HepG2 (cell line): ENCODE data around the gene HSPA5. TPM values are rescaled to one million over a fixed set of nuclear protein-coding genes. Genes with fewer than 3 reads are reported as not detected.
A peak's percentile ranks its signal among the peaks of the same experiment; 100 is the strongest.

Source experiments
- ATAD3A ChIP-seq: sonication (generic); formaldehyde crosslinking; IDR thresholded peaks from 2 replicates; pipeline ENCODE4 v1.4.0; 2020; ENCODE audit warnings: missing genetic modification reagents
- ATF7-NPFF ChIP-seq: sonication (generic); formaldehyde crosslinking; IDR thresholded peaks from 2 replicates; pipeline ENCODE4 v1.8.1; 2023; ENCODE audit warnings: mild to moderate bottlenecking, low read depth, missing genetic modification reagents, moderate library complexity
- ATRX ChIP-seq: sonication (generic); formaldehyde crosslinking; IDR thresholded peaks from 2 replicates; pipeline ENCODE4 v1.4.0; 2020; ENCODE audit warnings: missing genetic modification reagents, borderline replicate concordance
- BCL3 ChIP-seq: sonication (generic); formaldehyde crosslinking; IDR thresholded peaks from 2 replicates; pipeline ENCODE4 v1.5.1; 2020; ENCODE audit warnings: mild to moderate bottlenecking, missing genetic modification reagents, moderate library complexity
- CAMTA2 ChIP-seq: sonication (generic); formaldehyde crosslinking; IDR thresholded peaks from 2 replicates; pipeline ENCODE4 v1.4.0; 2020; ENCODE audit warnings: mild to moderate bottlenecking, missing genetic modification reagents, borderline replicate concordance
- CENPX ChIP-seq: sonication (generic); formaldehyde crosslinking; IDR thresholded peaks from 2 replicates; pipeline ENCODE4 v1.9.0; 2021; ENCODE audit warnings: mild to moderate bottlenecking, missing genetic modification reagents, moderate library complexity
- EEA1 ChIP-seq: sonication (generic); formaldehyde crosslinking; IDR thresholded peaks from 2 replicates; pipeline ENCODE4 v1.5.1; 2020; ENCODE audit warnings: mild to moderate bottlenecking, missing genetic modification reagents, borderline replicate concordance
- KLF6 ChIP-seq: IDR thresholded peaks from 2 replicates; pipeline ENCODE4 v1.8.0; 2016; ENCODE audit warnings: missing biosample characterization, missing genetic modification reagents
- KLF9 ChIP-seq: IDR thresholded peaks from 2 replicates; pipeline ENCODE4 v1.6.1; 2016; ENCODE audit warnings: low read depth
- MLX ChIP-seq: IDR thresholded peaks from 2 replicates; pipeline ENCODE4 v1.6.1; 2016
- MYNN ChIP-seq: sonication (generic); formaldehyde crosslinking; IDR thresholded peaks from 2 replicates; pipeline ENCODE4 v1.4.0; 2020; ENCODE audit warnings: mild to moderate bottlenecking, low read depth, missing genetic modification reagents
- NBN ChIP-seq: fragments of 450-650 bp; conservative IDR thresholded peaks from 2 replicates; pipeline ENCODE4 v1.6.1; 2017
- RXRB ChIP-seq: IDR thresholded peaks from 2 replicates; pipeline ENCODE4 v1.6.1; 2016; ENCODE audit warnings: borderline replicate concordance, missing genetic modification reagents, missing compliant biosample characterization
- SALL2 ChIP-seq: sonication (generic); formaldehyde crosslinking; IDR thresholded peaks from 2 replicates; pipeline ENCODE4 v1.8.1; 2023; ENCODE audit warnings: mild to moderate bottlenecking, missing genetic modification reagents, inconsistent platforms
- SP2 ChIP-seq: sonication (generic); formaldehyde crosslinking; IDR thresholded peaks from 2 replicates; pipeline ENCODE4 v1.5.1; 2020; ENCODE audit warnings: mild to moderate bottlenecking, missing genetic modification reagents
- SUZ12 ChIP-seq: fragments of 150-350 bp; IDR thresholded peaks from 2 replicates; pipeline ENCODE4 v1.6.1; 2014; ENCODE audit warnings: low read depth, low read length
- ZBTB26 ChIP-seq: IDR thresholded peaks from 2 replicates; pipeline ENCODE4 v1.6.1; 2016; ENCODE audit warnings: missing compliant biosample characterization, missing genetic modification reagents, borderline replicate concordance
- ZMYM4 ChIP-seq: sonication (generic); formaldehyde crosslinking; IDR thresholded peaks from 2 replicates; pipeline ENCODE4 v1.8.1; 2023; ENCODE audit warnings: mild to moderate bottlenecking, missing genetic modification reagents
- ZNF281 ChIP-seq: sonication (generic); formaldehyde crosslinking; IDR thresholded peaks from 2 replicates; pipeline ENCODE4 v1.4.0; 2020; ENCODE audit warnings: missing genetic modification reagents, borderline replicate concordance
- ZNF556 ChIP-seq: sonication (generic); formaldehyde crosslinking; IDR thresholded peaks from 2 replicates; pipeline ENCODE4 v1.4.0; 2020; ENCODE audit warnings: mild to moderate bottlenecking, missing genetic modification reagents, borderline replicate concordance
- ZNF563 ChIP-seq: sonication (generic); formaldehyde crosslinking; IDR thresholded peaks from 2 replicates; pipeline ENCODE4 v1.8.0; 2022; ENCODE audit warnings: mild to moderate bottlenecking, moderate library complexity, missing genetic modification reagents
- ZNF703 ChIP-seq: sonication (generic); formaldehyde crosslinking; IDR thresholded peaks from 2 replicates; pipeline ENCODE4 v1.5.1; 2020; ENCODE audit warnings: missing genetic modification reagents, mild to moderate bottlenecking, moderate library complexity, borderline replicate concordance
- ZNF709 ChIP-seq: sonication (generic); formaldehyde crosslinking; IDR thresholded peaks from 2 replicates; pipeline ENCODE4 v1.5.0; 2020; ENCODE audit warnings: mild to moderate bottlenecking, missing genetic modification reagents
- ZNF768 ChIP-seq: sonication (generic); formaldehyde crosslinking; IDR thresholded peaks from 2 replicates; pipeline ENCODE4 v1.4.0; 2020; ENCODE audit warnings: missing genetic modification reagents
- ZNF777 ChIP-seq: sonication (generic); formaldehyde crosslinking; IDR thresholded peaks from 2 replicates; pipeline ENCODE4 v1.4.0; 2020; ENCODE audit warnings: missing genetic modification reagents
- polyA plus RNA-seq, 8 experiments: library from polyadenylated mRNA; depleted of rRNA in 3 of 8; stranded (reverse) in 7 of 8; unstranded in 1 of 8; fragments of >200 nt; fragmentation: Illumina TruSeq in 4 of 8; extraction: Trizol in 4 of 8; gene quantifications; 2 replicates each; pipeline versions ENCODE4 v1.2.1 to v1.2.3, GENCODE V29; 2011 to 2016; ENCODE audit warnings: low read depth in 4 of 8, missing spikeins in 1 of 8, mixed read lengths in 1 of 8; ENCODE audit not compliant: insufficient read depth in 1 of 8
- total RNA-seq, 5 experiments: library from RNA; depleted of rRNA; stranded (reverse); fragments of >200 nt; fragmentation: Illumina TruSeq; extraction: Trizol; gene quantifications; 2 replicates each; pipeline ENCODE4 v1.2.3, GENCODE V29; 2016; ENCODE audit warnings: low read depth in 1 of 5

HSPA5 gene
- total and polyA plus RNA-seq, 2 of the 13 experiments (the other 11 are each of a cell fraction or from before 2014, with no cell fraction given), result 201 to 206 TPM

GRCh38 chr9:125261501-125262293 is 20.6 kb upstream of the HSPA5 start, which contains the start of gene GAPVD1 (continued):
- TF ChIP-seq RXRB (CRISPR knock-in tag), result peak; percentile 8; the same call in 1 of the 2 replicates
- no peak; the same call in 1 of the 2 replicates for TF ChIP-seq BCL3 (CRISPR knock-in tag)
- 0 out of 2 replicates have a peak, but pooled peaks have one; percentile 35 for TF ChIP-seq ZNF703
- TF ChIP-seq KLF9, result no peak
- peak; percentile 77 for TF ChIP-seq ATF7-NPFF (CRISPR knock-in tag)
- no peak for TF ChIP-seq CENPX (CRISPR knock-in tag)
- TF ChIP-seq ZMYM4 (CRISPR knock-in tag), result peak; percentile 68
- peak; percentile 49; the same call in 1 of the 2 replicates for TF ChIP-seq ZNF768 (CRISPR knock-in tag)
- peak; percentile 81 for TF ChIP-seq SUZ12
- TF ChIP-seq ATAD3A (CRISPR knock-in tag), result no peak
- peak; percentile 82 for TF ChIP-seq EEA1 (CRISPR knock-in tag)
- no peak for TF ChIP-seq ATRX (CRISPR knock-in tag)
- 0 out of 2 replicates have a peak, but pooled peaks have one; percentile 36 for TF ChIP-seq KLF6 (CRISPR knock-in tag)
- TF ChIP-seq ZNF709, result 0 out of 2 replicates have a peak, but pooled peaks have one; percentile 27
- peak; percentile 81 for TF ChIP-seq ZNF777 (CRISPR knock-in tag)
- TF ChIP-seq NBN, result no peak
- 0 out of 2 replicates have a peak, but pooled peaks have one; percentile 38 for TF ChIP-seq MYNN
- TF ChIP-seq ZBTB26 (CRISPR knock-in tag), result no peak
- TF ChIP-seq ZNF556 (CRISPR knock-in tag), result peak; percentile 71; the same call in 1 of the 2 replicates
- TF ChIP-seq SALL2, result peak; percentile 74; the same call in 1 of the 2 replicates
- no peak; the same call in 1 of the 2 replicates for TF ChIP-seq ZNF563 (CRISPR knock-in tag)
- TF ChIP-seq SP2 (CRISPR knock-in tag), result peak; percentile 28; the same call in 1 of the 2 replicates
- TF ChIP-seq ZNF281 (CRISPR knock-in tag), result peak; percentile 51
- 0 out of 2 replicates have a peak, but pooled peaks have one; percentile 56 for TF ChIP-seq CAMTA2 (CRISPR knock-in tag)
- TF ChIP-seq MLX (CRISPR knock-in tag), result no peak
